Vagina (tissue), 2 donors: ENCODE results near the gene ADAT3.

Source experiments
- CTCF ChIP-seq, 3 experiments: fragments of 450-650 bp in 2 of 3; fragments of 200-600 bp in 1 of 3; sonication (generic) in 1 of 3; IDR thresholded peaks; one replicate each; pipeline ENCODE4 v1.5.1; 2017 to 2019; ENCODE audit warnings: antibody characterized with exemption in 3 of 3, mild to moderate bottlenecking in 2 of 3, moderate library complexity in 2 of 3
- POLR2A ChIP-seq, 2 donors: fragments of 450-650 bp; IDR thresholded peaks; one replicate each; pipeline ENCODE4 v1.6.1; 2017; ENCODE audit warnings: antibody characterized with exemption in 2 of 2, mild to moderate bottlenecking in 2 of 2, moderate library complexity in 2 of 2
- POLR2AphosphoS5 ChIP-seq, 2 donors: sonication (generic); formaldehyde crosslinking; IDR thresholded peaks; one replicate each; pipeline ENCODE4 v1.9.0; 2017; ENCODE audit warnings: antibody characterized with exemption in 2 of 2, mild to moderate bottlenecking in 2 of 2, low read depth in 1 of 2; ENCODE audit not compliant: insufficient read depth in 1 of 2

- no peak for TF ChIP-seq CTCF (IDR thresholded peaks at IDR 0.05)
- TF ChIP-seq POLR2A (IDR thresholded peaks at IDR 0.05), result no peak
- TF ChIP-seq POLR2AphosphoS5 (IDR thresholded peaks at IDR 0.05; ENCODE audit: insufficient read depth in 1 of 2, low read depth in 1 of 2), result no peak
These were observed 26.2 kb downstream of the ADAT3 start for GRCh38 chr19:1931445-1931844.
